Measurements from ENCODE around the gene PNMA6E.

PNMA6E gene

GRCh38 chrX:153435845-153436244 lies 34.7 kb upstream of the PNMA6E start:
- no peak for DNase-seq

GRCh38 chrX:153434801-153435200 lies 33.7 kb upstream of the PNMA6E start:
- DNase-seq = no peak

- DNase-seq = no peak
Observed at GRCh38 chrX:153433781-153434285, 32.7 kb upstream of the PNMA6E start.

GRCh38 chrX:153433161-153433680 lies 32.1 kb upstream of the PNMA6E start:
- no peak for DNase-seq

- DNase-seq = no peak
Observed at GRCh38 chrX:153430796-153431195, 29.6 kb upstream of the PNMA6E start.

- DNase-seq = no peak
Observed at GRCh38 chrX:153426204-153426603, 25.1 kb upstream of the PNMA6E start.

GRCh38 chrX:153423652-153424051 lies 22.5 kb upstream of the PNMA6E start:
- DNase-seq = no peak

- no peak for DNase-seq
Observed at GRCh38 chrX:153421856-153422255, 20.7 kb upstream of the PNMA6E start.

- DNase-seq = no peak
Observed at GRCh38 chrX:153420851-153421599, 19.9 kb upstream of the PNMA6E start.

GRCh38 chrX:153417637-153418036 lies 16.5 kb upstream of the PNMA6E start:
- no peak for DNase-seq

- peak; percentile 8 for DNase-seq
Observed at GRCh38 chrX:153416781-153417450, 15.8 kb upstream of the PNMA6E start.

- DNase-seq = no peak
Observed at GRCh38 chrX:153414856-153415510, 13.8 kb upstream of the PNMA6E start.

- DNase-seq = no peak
Observed at GRCh38 chrX:153413731-153414130, 12.6 kb upstream of the PNMA6E start.

- DNase-seq = no peak
Observed at GRCh38 chrX:153412746-153413720, 11.9 kb upstream of the PNMA6E start.

- DNase-seq = no peak
Observed at GRCh38 chrX:153411988-153412574, 10.9 kb upstream of the PNMA6E start.

GRCh38 chrX:153411255-153411987 lies 10.3 kb upstream of the PNMA6E start, which contains the start of gene ZFP92:
TSS of gene ZFP92 (plus strand) at chrX:153411472. CDS start at chrX:153418323, 6,851 bp downstream.
- peak; percentile 2 for DNase-seq

GRCh38 chrX:153410888-153411254 lies 9.7 kb upstream of the PNMA6E start:
- no peak for DNase-seq

- no peak for DNase-seq
Observed at GRCh38 chrX:153410373-153410772, 9.2 kb upstream of the PNMA6E start.

- no peak for DNase-seq
Observed at GRCh38 chrX:153409414-153410101, 8.4 kb upstream of the PNMA6E start.

GRCh38 chrX:153408871-153409351 lies 7.8 kb upstream of the PNMA6E start:
- no peak for DNase-seq

Measured in fibroblast of skin of scalp (primary cell).